Muscle layer of duodenum (tissue), 2 donors: ENCODE results near the gene PMFBP1.
"Not testable (repeated sequence)": the region's sequence is repeated elsewhere in the genome, so short reads cannot be mapped to it uniquely, and the experiment has no call there.

ENCODE experiments used
- H3K27ac ChIP-seq: one replicate; pipeline ENCODE4 v1.7.0; 2013; ENCODE audit warnings: mild to moderate bottlenecking, low read length
- H3K27me3 ChIP-seq: one replicate; pipeline ENCODE4 v1.7.0; 2013; ENCODE audit warnings: low read depth, mild to moderate bottlenecking, control low read depth, low read length
- H3K36me3 ChIP-seq, 2 donors: one replicate each; pipeline ENCODE4 v1.7.0; 2013; ENCODE audit warnings: low read length in 2 of 2, control low read depth in 1 of 2, mild to moderate bottlenecking in 1 of 2; ENCODE audit not compliant: insufficient read depth in 2 of 2, control insufficient read depth in 1 of 2
- H3K4me1 ChIP-seq, 2 donors: one replicate each; pipeline ENCODE4 v1.7.0; 2013; ENCODE audit warnings: low read length in 2 of 2, mild to moderate bottlenecking in 2 of 2, control low read depth in 1 of 2, moderate library complexity in 1 of 2; ENCODE audit not compliant: insufficient read depth in 2 of 2, control insufficient read depth in 1 of 2
- H3K4me3 ChIP-seq, 2 donors: one replicate each; pipeline ENCODE4 v1.7.0; 2013; ENCODE audit warnings: low read length in 2 of 2, low read depth in 1 of 2, mild to moderate bottlenecking in 1 of 2
- H3K9me3 ChIP-seq, 2 donors: one replicate each; pipeline ENCODE4 v1.7.0; 2013; ENCODE audit warnings: low read length in 2 of 2, control low read depth in 1 of 2, mild to moderate bottlenecking in 1 of 2; ENCODE audit not compliant: control insufficient read depth in 1 of 2
- donor health status: healthy.

Gene PMFBP1

GRCh38 chr16:72075067-72075466, 96.9 kb downstream of the PMFBP1 start:
- not testable (repeated sequence) for H3K27ac ChIP-seq, H3K36me3 ChIP-seq, H3K27me3 ChIP-seq, H3K4me3 ChIP-seq, H3K9me3 ChIP-seq
- peaks cover 0 to 12% of the 10 kb centered on the region in 2 donors for H3K4me1 ChIP-seq

- Histone ChIP-seq H3K27ac (no peak overlapping the region), H3K27me3 (no peaks in the 10 kb centered on the region), H3K4me1 (peaks cover 0 to 12% of the 10 kb centered on the region in 2 donors), H3K4me3 (no peak overlapping the region), H3K9me3 (no peaks in the 10 kb centered on the region), H3K36me3 (no peaks in the 10 kb centered on the region)
Measured at GRCh38 chr16:72073560-72074230, 98.3 kb downstream of the PMFBP1 start.

GRCh38 chr16:72072514-72073342, 99.2 kb downstream of the PMFBP1 start:
- Histone ChIP-seq H3K4me3 (no peak overlapping the region), H3K9me3 (no peaks in the 10 kb centered on the region), H3K27ac (no peak overlapping the region), H3K27me3 (no peaks in the 10 kb centered on the region), H3K36me3 (no peaks in the 10 kb centered on the region), H3K4me1 (peaks cover 0 to 12% of the 10 kb centered on the region in 2 donors)
